D721Med (cell line): ENCODE results near the gene LIN7B.

Experiments used
- DNase-seq: peaks from one replicate; pipeline ENCODE4 v3.0.0; 2011; ENCODE audit warnings: low spot score; ENCODE audit not compliant: insufficient read length
- FAIRE-seq: peaks from 2 replicates; lab custom pipeline; 2011; peaks lifted over from hg19 to GRCh38; lab: Jason Lieb, UNC
- CTCF ChIP-seq: IDR thresholded peaks from 2 replicates; pipeline ENCODE4 v1.5.1; 2012; ENCODE audit warnings: mild to moderate bottlenecking, control low read depth; ENCODE audit not compliant: insufficient read depth; ENCODE audit errors: missing control alignments

The LIN7B gene

GRCh38 chr19:49129238-49129583 is 15.0 kb downstream of the LIN7B start:
- TF ChIP-seq CTCF = no peak
- no peak for DNase-seq
- no peak for FAIRE-seq

GRCh38 chr19:49130325-49130724 is 16.2 kb downstream of the LIN7B start:
- DNase-seq (no peak), FAIRE-seq (no peak)
- no peak for TF ChIP-seq CTCF

- no peak for TF ChIP-seq CTCF
- no peak for DNase-seq
- FAIRE-seq = no peak
These were observed 18.9 kb downstream of the LIN7B start for GRCh38 chr19:49132974-49133609.

GRCh38 chr19:49133621-49134454 is 19.7 kb downstream of the LIN7B start:
- FAIRE-seq (no peak), DNase-seq (no peak)
- no peak for TF ChIP-seq CTCF

GRCh38 chr19:49135686-49136085 is 21.5 kb downstream of the LIN7B start:
- FAIRE-seq = no peak
- TF ChIP-seq CTCF = no peak
- no peak for DNase-seq

- TF ChIP-seq CTCF = no peak
- DNase-seq (no peak), FAIRE-seq (no peak)
These were observed 22.6 kb downstream of the LIN7B start for GRCh38 chr19:49136771-49137171.

GRCh38 chr19:49140951-49141350 is 26.8 kb downstream of the LIN7B start:
- DNase-seq (no peak), FAIRE-seq (no peak)
- TF ChIP-seq CTCF = no peak
